IMR-90 (cell line): ENCODE results near the gene KRTAP12-4. TPM values are rescaled to one million over a fixed set of nuclear protein-coding genes. Genes with fewer than 3 reads are reported as not detected.

Experiments used
- ATAC-seq: fragments of 200-7000 bp; cut with Tn5 transposase; 2 replicates; pipeline ENCODE4 v1.9.1; 2020; ENCODE audit warnings: low read depth, mild to moderate bottlenecking, moderate library complexity
- BruUV-seq: library from RNA; stranded (reverse); fragments of 400-500 nt; replicated peaks from 2 replicates; lab custom pipeline; 2021; lab: Mats Ljungman, UMichigan
- CTCF ChIA-PET: fragments of 300-600 bp; formaldehyde crosslinking; extraction: SDS; loops from one replicate; lab custom pipeline; 2021; ENCODE audit warnings: antibody characterized with exemption; lab: Yijun Ruan, JAX
- POLR2A ChIA-PET: fragments of 300-600 bp; sonication (Branson Sonifier 250); formaldehyde crosslinking; loops from one replicate; lab custom pipeline; 2022; ENCODE audit warnings: antibody characterized with exemption; ENCODE audit not compliant: unreplicated experiment; lab: Charles Lee
- DNase-seq: peaks from one replicate; pipeline ENCODE4 v3.0.0; 2013
- H2AFZ ChIP-seq: replicated peaks from 2 replicates; pipeline ENCODE3; 2013; ENCODE audit warnings: low read length, mild to moderate bottlenecking; ENCODE audit not compliant: poor library complexity
- H2AK5ac ChIP-seq: 2 replicates; pipeline ENCODE4 v1.6.1; 2013; ENCODE audit warnings: low read depth, low read length, inconsistent platforms
- H2AK9ac ChIP-seq: replicated peaks from 2 replicates; pipeline ENCODE3; 2013; ENCODE audit warnings: mild to moderate bottlenecking, low read depth, low read length, moderate library complexity; ENCODE audit not compliant: poor library complexity
- H2BK120ac ChIP-seq: 2 replicates; pipeline ENCODE4 v1.6.1; 2013; ENCODE audit warnings: low read depth, low read length, inconsistent platforms
- H2BK15ac ChIP-seq: 3 replicates; pipeline ENCODE4 v1.6.1; 2013; ENCODE audit warnings: low read depth, low read length, inconsistent platforms
- H2BK20ac ChIP-seq: 2 replicates; pipeline ENCODE4 v1.6.1; 2013; ENCODE audit warnings: low read depth, mild to moderate bottlenecking, inconsistent platforms, low read length, moderate library complexity
- H2BK5ac ChIP-seq: 2 replicates; pipeline ENCODE4 v1.6.1; 2013; ENCODE audit warnings: mild to moderate bottlenecking, low read depth, low read length, inconsistent platforms; ENCODE audit not compliant: poor library complexity, severe bottlenecking
- H3K14ac ChIP-seq: replicated peaks from 2 replicates; pipeline ENCODE4 v1.6.1; 2013; ENCODE audit warnings: low read depth, low read length, inconsistent platforms
- H3K18ac ChIP-seq: 2 replicates; pipeline ENCODE4 v1.6.1; 2013; ENCODE audit warnings: low read depth, low read length, control low read depth
- H3K23ac ChIP-seq: 2 replicates; pipeline ENCODE4 v1.6.1; 2013; ENCODE audit warnings: low read depth, low read length, inconsistent platforms
- H3K27ac ChIP-seq: 2 replicates; pipeline ENCODE4 v1.5.1; 2013; ENCODE audit warnings: mild to moderate bottlenecking, control low read depth, low read length; ENCODE audit not compliant: insufficient read depth
- H3K27me3 ChIP-seq: 2 replicates; pipeline ENCODE4 v1.6.1; 2013; ENCODE audit warnings: low read length; ENCODE audit not compliant: control insufficient read depth, insufficient read depth
- H3K36me3 ChIP-seq: 2 replicates; pipeline ENCODE4 v1.6.1; 2013; ENCODE audit warnings: low read length, mixed read lengths; ENCODE audit not compliant: control insufficient read depth, insufficient read depth
- H3K4ac ChIP-seq: 2 replicates; pipeline ENCODE4 v1.6.1; 2013; ENCODE audit warnings: low read depth, low read length, inconsistent platforms
- H3K4me1 ChIP-seq: 2 replicates; pipeline ENCODE4 v1.6.1; 2013; ENCODE audit warnings: low read length, mixed read lengths; ENCODE audit not compliant: control insufficient read depth, insufficient read depth
- H3K4me2 ChIP-seq: 2 replicates; pipeline ENCODE4 v1.6.1; 2013; ENCODE audit warnings: low read depth, mild to moderate bottlenecking, control low read depth, low read length, moderate library complexity
- H3K4me3 ChIP-seq: 2 replicates; pipeline ENCODE4 v1.5.1; 2013; ENCODE audit warnings: low read depth, mild to moderate bottlenecking, control low read depth, low read length, moderate library complexity; ENCODE audit not compliant: insufficient read depth
- H3K56ac ChIP-seq: 2 replicates; pipeline ENCODE4 v1.6.1; 2013; ENCODE audit warnings: low read length, inconsistent platforms; ENCODE audit not compliant: insufficient read depth; ENCODE audit errors: extremely low read depth
- H3K79me1 ChIP-seq, 2 experiments: 2 replicates each; pipeline ENCODE4 v1.6.1; 2013; ENCODE audit warnings: low read length in 2 of 2, inconsistent platforms in 1 of 2, low read depth in 1 of 2
- H3K9ac ChIP-seq: 2 replicates; pipeline ENCODE4 v1.6.1; 2013; ENCODE audit warnings: low read depth, low read length, control low read depth
- H3K9me1 ChIP-seq: 2 replicates; pipeline ENCODE4 v1.6.1; 2013; ENCODE audit warnings: low read length, inconsistent platforms; ENCODE audit not compliant: insufficient read depth
- H3K9me3 ChIP-seq: 2 replicates; pipeline ENCODE4 v1.6.1; 2013; ENCODE audit warnings: low read length; ENCODE audit not compliant: control insufficient read depth, insufficient read depth
- H4K20me1 ChIP-seq: 2 replicates; pipeline ENCODE4 v1.6.1; 2013; ENCODE audit warnings: low read length, inconsistent platforms; ENCODE audit not compliant: insufficient read depth
- H4K5ac ChIP-seq: 2 replicates; pipeline ENCODE4 v1.6.1; 2013; ENCODE audit warnings: mild to moderate bottlenecking, low read depth, low read length, control low read depth
- H4K8ac ChIP-seq, 2 experiments: 2 replicates each; pipeline ENCODE4 v1.6.1; 2013; ENCODE audit warnings: low read depth in 2 of 2, low read length in 2 of 2, control low read depth in 1 of 2, inconsistent platforms in 1 of 2
- H4K91ac ChIP-seq: 2 replicates; pipeline ENCODE4 v1.6.1; 2013; ENCODE audit warnings: low read depth, low read length, inconsistent platforms; ENCODE audit not compliant: insufficient read depth
- BHLHE40 ChIP-seq: fragments of 150-350 bp; IDR thresholded peaks from 2 replicates; pipeline ENCODE4 v1.6.1; 2016; ENCODE audit warnings: mild to moderate bottlenecking, low read depth, low read length
- CEBPB ChIP-seq: IDR thresholded peaks from 2 replicates; pipeline ENCODE4 v1.6.1; 2012; ENCODE audit warnings: low read depth, low read length, improper control_type of control experiment
- CHD1 ChIP-seq: IDR thresholded peaks from 2 replicates; pipeline ENCODE4 v1.6.1; 2012; ENCODE audit warnings: low read depth, low read length, improper control_type of control experiment
- FOS ChIP-seq: fragments of 150-350 bp; IDR thresholded peaks from 2 replicates; pipeline ENCODE4 v1.6.1; 2016; ENCODE audit warnings: low read depth, low read length
- MAFK ChIP-seq: IDR thresholded peaks from 2 replicates; pipeline ENCODE4 v1.6.1; 2012; ENCODE audit warnings: low read depth, low read length, improper control_type of control experiment
- MAZ ChIP-seq: IDR thresholded peaks from 2 replicates; pipeline ENCODE4 v1.6.1; 2012; ENCODE audit warnings: low read depth, mild to moderate bottlenecking, low read length, improper control_type of control experiment, moderate library complexity, borderline replicate concordance
- NFE2L2 ChIP-seq: fragments of 150-350 bp; IDR thresholded peaks from 2 replicates; pipeline ENCODE4 v1.6.1; 2016; ENCODE audit warnings: low read depth, mild to moderate bottlenecking, low read length
- POLR2A ChIP-seq: IDR thresholded peaks from 2 replicates; pipeline ENCODE4 v1.6.1; 2012; ENCODE audit warnings: mild to moderate bottlenecking, low read depth, low read length
- RAD21 ChIP-seq: IDR thresholded peaks from 2 replicates; pipeline ENCODE4 v1.6.1; 2012; ENCODE audit warnings: low read length, improper control_type of control experiment
- RCOR1 ChIP-seq: IDR thresholded peaks from 2 replicates; pipeline ENCODE4 v1.6.1; 2012; ENCODE audit warnings: mild to moderate bottlenecking, low read length, improper control_type of control experiment; ENCODE audit not compliant: insufficient replicate concordance
- RFX5 ChIP-seq: IDR thresholded peaks from 2 replicates; pipeline ENCODE4 v1.8.0; 2012; ENCODE audit warnings: low read depth, mild to moderate bottlenecking, low read length, moderate library complexity
- SMC3 ChIP-seq: fragments of 150-350 bp; IDR thresholded peaks from 2 replicates; pipeline ENCODE4 v1.6.1; 2016; ENCODE audit warnings: low read depth, mild to moderate bottlenecking, antibody characterized with exemption, low read length, moderate library complexity
- WGBS, 2 experiments: methylation state at CpG; one replicate each; pipeline versions ENCODE4 v1.1.5 to v1.1.7; 2013; ENCODE audit warnings: missing lambda C conversion rate in 2 of 2; ENCODE audit not compliant: insufficient read length in 1 of 2; ENCODE audit errors: extremely low coverage in 2 of 2; 5-methylcytosine and 5-hydroxymethylcytosine counted together
- dilution Hi-C: fragments of 300-500 bp; cut with HindIII; formaldehyde crosslinking; loops from one replicate; pipeline ENCODE4 v1.14.3; 2018; ENCODE audit warnings: low sequenced_read_pairs; ENCODE audit not compliant: unreplicated experiment
- in situ Hi-C: fragments of 300-500 bp; cut with MboI; formaldehyde crosslinking; loops from 3 replicates; pipeline ENCODE4 v1.14.3; 2019; ENCODE audit warnings: low sequenced_read_pairs, inconsistent platforms, mixed read lengths
- intact Hi-C: fragments of 100-400 bp; cut with micrococcal nuclease; formaldehyde crosslinking; loops from 2 replicates; pipeline ENCODE4 v1.10.0; 2022
- polyA plus RNA-seq, 3 experiments: library from polyadenylated mRNA; depleted of rRNA; stranded (reverse); fragments of >200 nt; gene quantifications; 2 replicates each; pipeline ENCODE4 v1.2.3, GENCODE V29; 2012; ENCODE audit warnings: low replicate concordance in 1 of 3
- total RNA-seq: library from RNA; depleted of rRNA; stranded (reverse); fragments of >200 nt; gene quantifications from 2 replicates; pipeline ENCODE4 v1.2.3, GENCODE V29; 2012
- TF ChIP-seq, protein P1 (sequence below): fragments of 150-350 bp; IDR thresholded peaks from 2 replicates; pipeline ENCODE4 v1.6.1; 2016; ENCODE audit warnings: low read depth, mild to moderate bottlenecking, low read length, moderate library complexity, borderline replicate concordance
- TF ChIP-seq, protein P2 (sequence below): fragments of 150-350 bp; IDR thresholded peaks from 2 replicates; pipeline ENCODE4 v1.6.1; 2017; ENCODE audit warnings: mild to moderate bottlenecking, antibody characterized with exemption, low read length, low read depth
- TF ChIP-seq, protein P3 (sequence below): conservative IDR thresholded peaks from 2 replicates; pipeline ENCODE4 v1.5.1; 2012; ENCODE audit warnings: mild to moderate bottlenecking, low read depth, low read length, improper control_type of control experiment

Gene KRTAP12-4
- total and polyA plus RNA-seq, 2 of the 4 experiments (the other 2 are of a cell fraction) = not detected

DNA sequence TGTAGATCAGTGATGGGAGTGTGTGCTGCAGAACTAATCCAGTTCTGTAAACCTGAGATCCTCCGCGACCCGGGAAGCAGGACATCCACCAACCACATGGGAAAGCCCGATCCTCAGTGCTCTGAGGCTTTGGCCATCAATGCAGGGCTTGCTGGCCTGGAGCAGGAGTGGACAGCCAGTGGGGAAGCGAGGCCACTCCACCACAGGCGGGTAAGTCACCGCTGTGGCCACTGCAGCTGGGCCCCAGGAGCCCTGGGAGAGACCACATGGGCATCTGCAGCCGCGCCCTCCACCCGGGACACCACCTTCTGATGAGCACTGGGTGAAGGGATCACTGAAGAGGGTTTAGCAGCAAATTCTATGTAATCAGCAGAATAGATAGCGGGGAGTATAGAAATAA is 26.7 kb upstream of the KRTAP12-4 start:
- Histone ChIP-seq H2BK20ac (no peak overlapping the region), H3K56ac (no peak overlapping the region), H2AK5ac (no peak overlapping the region), H2BK15ac (no peak overlapping the region), H3K4me3 (no peak overlapping the region), H3K23ac (no peak overlapping the region), H3K4ac (no peak overlapping the region), H3K36me3 (no peaks in the 10 kb centered on the region), H2BK5ac (no peak overlapping the region), H3K14ac (no peak overlapping the region), H2BK120ac (no peak overlapping the region), H3K79me1 (no peaks in the 10 kb centered on the region), H4K8ac (no peak overlapping the region), H3K27me3 (peaks cover 33% of the 10 kb centered on the region), H3K9me3 (no peaks in the 10 kb centered on the region), H3K9me1 (no peaks in the 10 kb centered on the region), H3K4me2 (no peak overlapping the region), H3K18ac (no peak overlapping the region), H3K4me1 (no peaks in the 10 kb centered on the region), H4K20me1 (no peaks in the 10 kb centered on the region), H4K91ac (no peak overlapping the region), H3K9ac (no peak overlapping the region), H2AK9ac (no peak overlapping the region), H2AFZ (no peak overlapping the region), H4K5ac (no peak overlapping the region), H3K27ac (no peak overlapping the region)
- CTCF ChIA-PET = no interaction called here
- BruUV-seq = no TSS peak
- ATAC-seq = no peak
- DNase-seq = no peak
- TF ChIP-seq CHD1 (no peak), SMC3 (no peak), NFE2L2 (no peak), RFX5 (no peak), CEBPB (no peak), POLR2A (no peak), FOS (no peak), BHLHE40 (no peak), MAFK (no peak), RCOR1 (no peak), RAD21 (no peak), MAZ (no peak)
- TF ChIP-seq, protein P1, sequence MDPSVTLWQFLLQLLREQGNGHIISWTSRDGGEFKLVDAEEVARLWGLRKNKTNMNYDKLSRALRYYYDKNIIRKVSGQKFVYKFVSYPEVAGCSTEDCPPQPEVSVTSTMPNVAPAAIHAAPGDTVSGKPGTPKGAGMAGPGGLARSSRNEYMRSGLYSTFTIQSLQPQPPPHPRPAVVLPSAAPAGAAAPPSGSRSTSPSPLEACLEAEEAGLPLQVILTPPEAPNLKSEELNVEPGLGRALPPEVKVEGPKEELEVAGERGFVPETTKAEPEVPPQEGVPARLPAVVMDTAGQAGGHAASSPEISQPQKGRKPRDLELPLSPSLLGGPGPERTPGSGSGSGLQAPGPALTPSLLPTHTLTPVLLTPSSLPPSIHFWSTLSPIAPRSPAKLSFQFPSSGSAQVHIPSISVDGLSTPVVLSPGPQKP = no peak
- TF ChIP-seq, protein P2, sequence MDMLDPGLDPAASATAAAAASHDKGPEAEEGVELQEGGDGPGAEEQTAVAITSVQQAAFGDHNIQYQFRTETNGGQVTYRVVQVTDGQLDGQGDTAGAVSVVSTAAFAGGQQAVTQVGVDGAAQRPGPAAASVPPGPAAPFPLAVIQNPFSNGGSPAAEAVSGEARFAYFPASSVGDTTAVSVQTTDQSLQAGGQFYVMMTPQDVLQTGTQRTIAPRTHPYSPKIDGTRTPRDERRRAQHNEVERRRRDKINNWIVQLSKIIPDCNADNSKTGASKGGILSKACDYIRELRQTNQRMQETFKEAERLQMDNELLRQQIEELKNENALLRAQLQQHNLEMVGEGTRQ = no peak
- TF ChIP-seq, protein P3, sequence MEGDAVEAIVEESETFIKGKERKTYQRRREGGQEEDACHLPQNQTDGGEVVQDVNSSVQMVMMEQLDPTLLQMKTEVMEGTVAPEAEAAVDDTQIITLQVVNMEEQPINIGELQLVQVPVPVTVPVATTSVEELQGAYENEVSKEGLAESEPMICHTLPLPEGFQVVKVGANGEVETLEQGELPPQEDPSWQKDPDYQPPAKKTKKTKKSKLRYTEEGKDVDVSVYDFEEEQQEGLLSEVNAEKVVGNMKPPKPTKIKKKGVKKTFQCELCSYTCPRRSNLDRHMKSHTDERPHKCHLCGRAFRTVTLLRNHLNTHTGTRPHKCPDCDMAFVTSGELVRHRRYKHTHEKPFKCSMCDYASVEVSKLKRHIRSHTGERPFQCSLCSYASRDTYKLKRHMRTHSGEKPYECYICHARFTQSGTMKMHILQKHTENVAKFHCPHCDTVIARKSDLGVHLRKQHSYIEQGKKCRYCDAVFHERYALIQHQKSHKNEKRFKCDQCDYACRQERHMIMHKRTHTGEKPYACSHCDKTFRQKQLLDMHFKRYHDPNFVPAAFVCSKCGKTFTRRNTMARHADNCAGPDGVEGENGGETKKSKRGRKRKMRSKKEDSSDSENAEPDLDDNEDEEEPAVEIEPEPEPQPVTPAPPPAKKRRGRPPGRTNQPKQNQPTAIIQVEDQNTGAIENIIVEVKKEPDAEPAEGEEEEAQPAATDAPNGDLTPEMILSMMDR = no peak
- POLR2A ChIA-PET = no interaction called here
- WGBS, 2 experiments = no CpG with 5 or more reads among the region's 11 CpGs
- intact Hi-C loops (no loop called here), dilution Hi-C loops (no loop called here), in situ Hi-C loops (no loop called here)
